ENCODE results near the gene CFTR. TPM values are rescaled to one million over a fixed set of nuclear protein-coding genes. Genes with fewer than 3 reads are reported as not detected.

CFTR gene
- total RNA-seq, 1 experiment from 2014 or later, result 0.31 TPM

DNA sequence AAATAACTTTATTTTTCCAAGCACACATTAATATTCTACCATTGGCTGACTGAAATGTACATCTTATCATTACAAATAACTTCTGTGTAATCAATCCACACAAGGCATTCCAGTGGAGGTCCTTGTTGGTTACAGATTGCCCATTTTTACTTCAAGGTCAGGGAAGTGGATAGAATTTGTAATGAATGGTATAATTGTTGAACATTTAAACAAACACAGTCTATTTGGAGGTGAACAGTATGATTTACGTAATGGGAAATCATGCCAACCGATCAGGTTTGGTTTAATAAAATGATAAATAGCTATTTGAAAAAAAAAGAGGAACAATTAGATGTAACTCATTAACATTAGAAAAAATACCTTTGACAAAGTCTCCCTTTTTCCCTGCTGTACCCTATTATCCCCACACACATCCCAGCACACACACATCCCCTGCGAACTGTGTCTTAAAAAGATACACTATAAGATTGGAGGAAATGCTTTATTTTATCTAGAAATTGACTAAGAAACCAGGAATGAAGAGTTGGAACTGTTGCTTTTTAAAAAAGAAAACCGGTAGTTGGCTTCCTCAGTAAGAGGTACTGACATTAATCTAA is 33.5 kb upstream of the CFTR start:
- Histone ChIP-seq H3K9me3 (ENCODE audit: control insufficient read depth, insufficient read depth, low read depth, low read length) (no peaks in the 10 kb centered on the region), H3K4me3 (ENCODE audit: low read depth in 2 of 2, low read length in 2 of 2) (no peak overlapping the region), H3K27ac (ENCODE audit: low read length) (no peak overlapping the region), H3K4me1 (ENCODE audit: control insufficient read depth, insufficient read depth, low read length) (no peaks in the 10 kb centered on the region), H3K36me3 (ENCODE audit: control insufficient read depth, insufficient read depth, low read length) (no peaks in the 10 kb centered on the region), H3K27me3 (ENCODE audit: control insufficient read depth, insufficient read depth, low read length) (no peaks in the 10 kb centered on the region; the same call in 1 of the 2 replicates)
- DNase-seq (ENCODE audit: low read depth, low spot score) (no peak), ATAC-seq (no peak)
- intact Hi-C loops (cut with micrococcal nuclease; ENCODE audit: unreplicated experiment) (no loop called here), in situ Hi-C loops (cut with HindIII; ENCODE audit: low pct_unique_long_range_greater_than_20kb, low sequenced_read_pairs) (no loop called here)
- CTCF ChIA-PET, result no interaction called here
- no TSS peak for BruUV-seq (replicated peaks)
- POLR2A ChIA-PET, result no interaction called here
- no peak for TF ChIP-seq POLR2AphosphoS5 (IDR thresholded peaks at IDR 0.05; ENCODE audit: low read depth, low read length)
- TF ChIP-seq, protein P1, sequence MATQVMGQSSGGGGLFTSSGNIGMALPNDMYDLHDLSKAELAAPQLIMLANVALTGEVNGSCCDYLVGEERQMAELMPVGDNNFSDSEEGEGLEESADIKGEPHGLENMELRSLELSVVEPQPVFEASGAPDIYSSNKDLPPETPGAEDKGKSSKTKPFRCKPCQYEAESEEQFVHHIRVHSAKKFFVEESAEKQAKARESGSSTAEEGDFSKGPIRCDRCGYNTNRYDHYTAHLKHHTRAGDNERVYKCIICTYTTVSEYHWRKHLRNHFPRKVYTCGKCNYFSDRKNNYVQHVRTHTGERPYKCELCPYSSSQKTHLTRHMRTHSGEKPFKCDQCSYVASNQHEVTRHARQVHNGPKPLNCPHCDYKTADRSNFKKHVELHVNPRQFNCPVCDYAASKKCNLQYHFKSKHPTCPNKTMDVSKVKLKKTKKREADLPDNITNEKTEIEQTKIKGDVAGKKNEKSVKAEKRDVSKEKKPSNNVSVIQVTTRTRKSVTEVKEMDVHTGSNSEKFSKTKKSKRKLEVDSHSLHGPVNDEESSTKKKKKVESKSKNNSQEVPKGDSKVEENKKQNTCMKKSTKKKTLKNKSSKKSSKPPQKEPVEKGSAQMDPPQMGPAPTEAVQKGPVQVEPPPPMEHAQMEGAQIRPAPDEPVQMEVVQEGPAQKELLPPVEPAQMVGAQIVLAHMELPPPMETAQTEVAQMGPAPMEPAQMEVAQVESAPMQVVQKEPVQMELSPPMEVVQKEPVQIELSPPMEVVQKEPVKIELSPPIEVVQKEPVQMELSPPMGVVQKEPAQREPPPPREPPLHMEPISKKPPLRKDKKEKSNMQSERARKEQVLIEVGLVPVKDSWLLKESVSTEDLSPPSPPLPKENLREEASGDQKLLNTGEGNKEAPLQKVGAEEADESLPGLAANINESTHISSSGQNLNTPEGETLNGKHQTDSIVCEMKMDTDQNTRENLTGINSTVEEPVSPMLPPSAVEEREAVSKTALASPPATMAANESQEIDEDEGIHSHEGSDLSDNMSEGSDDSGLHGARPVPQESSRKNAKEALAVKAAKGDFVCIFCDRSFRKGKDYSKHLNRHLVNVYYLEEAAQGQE (IDR thresholded peaks at IDR 0.05; ENCODE audit: insufficient read depth in 1 of 2, low read depth in 2 of 2, low read length in 1 of 2), result no peak
- TF ChIP-seq TCF7L2 (IDR thresholded peaks at IDR 0.05; ENCODE audit: low read depth, low read length), result no peak
- no peak for TF ChIP-seq CTCF (IDR thresholded peaks at IDR 0.05)
- TF ChIP-seq SIN3A (IDR thresholded peaks at IDR 0.05; ENCODE audit: borderline replicate concordance, insufficient read depth, low read depth, low read length), result no peak

- CTCF ChIA-PET, result no interaction called here
- H3K27ac ChIP-seq (ENCODE audit: low read length), result no peak overlapping the region
- ATAC-seq, result no peak
Measured at GRCh38 chr7:117448655-117449054, 31.2 kb upstream of the CFTR start.

More at GRCh38 chr7:117448655-117449054, 31.2 kb upstream of the CFTR start:
- in situ Hi-C loops (cut with HindIII; ENCODE audit: low pct_unique_long_range_greater_than_20kb, low sequenced_read_pairs), result no loop called here
- H3K9me3 ChIP-seq (ENCODE audit: control insufficient read depth, insufficient read depth, low read depth, low read length), result no peaks in the 10 kb centered on the region
- no peak for DNase-seq (ENCODE audit: low read depth, low spot score)
- intact Hi-C loops (cut with micrococcal nuclease; ENCODE audit: unreplicated experiment), result no loop called here
- H3K36me3 ChIP-seq (ENCODE audit: control insufficient read depth, insufficient read depth, low read length), result no peaks in the 10 kb centered on the region
- POLR2A ChIA-PET, result no interaction called here
- H3K4me3 ChIP-seq (ENCODE audit: low read depth in 2 of 2, low read length in 2 of 2), result no peak overlapping the region
- H3K4me1 ChIP-seq (ENCODE audit: control insufficient read depth, insufficient read depth, low read length), result no peaks in the 10 kb centered on the region
- TF ChIP-seq POLR2AphosphoS5 (IDR thresholded peaks at IDR 0.05; ENCODE audit: low read depth, low read length) (no peak), CTCF (IDR thresholded peaks at IDR 0.05) (no peak), SIN3A (IDR thresholded peaks at IDR 0.05; ENCODE audit: borderline replicate concordance, insufficient read depth, low read depth, low read length) (no peak), TCF7L2 (IDR thresholded peaks at IDR 0.05; ENCODE audit: low read depth, low read length) (no peak)
- TF ChIP-seq, protein P1 (IDR thresholded peaks at IDR 0.05; ENCODE audit: insufficient read depth in 1 of 2, low read depth in 2 of 2, low read length in 1 of 2), result no peak
- no peaks in the 10 kb centered on the region; the same call in 1 of the 2 replicates for H3K27me3 ChIP-seq (ENCODE audit: control insufficient read depth, insufficient read depth, low read length)
- no TSS peak for BruUV-seq (replicated peaks)
